Uterus (tissue), 2 donors: ENCODE results near the gene HECW1.

Experiments used
- CTCF ChIP-seq, 4 experiments: fragments of 200-600 bp in 2 of 4; fragments of 450-650 bp in 2 of 4; sonication (generic) in 2 of 4; IDR thresholded peaks; one replicate each; pipeline ENCODE4 v1.5.1; 2016 to 2019; ENCODE audit warnings: antibody characterized with exemption in 4 of 4, mild to moderate bottlenecking in 2 of 4, moderate library complexity in 1 of 4
- POLR2A ChIP-seq, 2 donors: fragments of 450-650 bp; IDR thresholded peaks; one replicate each; pipeline ENCODE4 v1.6.1; 2016; ENCODE audit warnings: antibody characterized with exemption in 2 of 2, mild to moderate bottlenecking in 1 of 2, moderate library complexity in 1 of 2

GRCh38 chr7:43406961-43407360 lies 294.5 kb downstream of the HECW1 start:
- no peak for TF ChIP-seq POLR2A (IDR thresholded peaks at IDR 0.05)
- TF ChIP-seq CTCF (IDR thresholded peaks at IDR 0.05): no peak
